ENCODE data around the gene PCBD1.

DNA sequence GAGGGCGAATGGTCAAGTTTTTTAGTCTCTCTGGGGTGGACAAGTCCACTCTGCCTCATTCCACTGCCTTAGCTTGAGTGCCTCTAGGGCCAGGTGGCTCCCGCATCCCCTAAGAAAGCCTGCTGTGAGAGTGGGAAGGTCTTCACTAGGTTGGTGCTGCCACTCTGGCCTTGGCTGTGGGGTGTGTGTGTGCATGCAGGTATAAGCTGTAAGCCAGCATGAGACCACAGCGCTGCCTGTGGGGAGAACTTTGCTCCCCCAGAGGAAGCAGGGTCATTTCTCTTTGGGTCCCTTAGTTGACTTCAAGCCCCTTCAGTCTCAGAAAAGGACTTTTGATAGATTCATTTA lies 25.5 kb upstream of the PCBD1 start:
- TF ChIP-seq, protein P1, sequence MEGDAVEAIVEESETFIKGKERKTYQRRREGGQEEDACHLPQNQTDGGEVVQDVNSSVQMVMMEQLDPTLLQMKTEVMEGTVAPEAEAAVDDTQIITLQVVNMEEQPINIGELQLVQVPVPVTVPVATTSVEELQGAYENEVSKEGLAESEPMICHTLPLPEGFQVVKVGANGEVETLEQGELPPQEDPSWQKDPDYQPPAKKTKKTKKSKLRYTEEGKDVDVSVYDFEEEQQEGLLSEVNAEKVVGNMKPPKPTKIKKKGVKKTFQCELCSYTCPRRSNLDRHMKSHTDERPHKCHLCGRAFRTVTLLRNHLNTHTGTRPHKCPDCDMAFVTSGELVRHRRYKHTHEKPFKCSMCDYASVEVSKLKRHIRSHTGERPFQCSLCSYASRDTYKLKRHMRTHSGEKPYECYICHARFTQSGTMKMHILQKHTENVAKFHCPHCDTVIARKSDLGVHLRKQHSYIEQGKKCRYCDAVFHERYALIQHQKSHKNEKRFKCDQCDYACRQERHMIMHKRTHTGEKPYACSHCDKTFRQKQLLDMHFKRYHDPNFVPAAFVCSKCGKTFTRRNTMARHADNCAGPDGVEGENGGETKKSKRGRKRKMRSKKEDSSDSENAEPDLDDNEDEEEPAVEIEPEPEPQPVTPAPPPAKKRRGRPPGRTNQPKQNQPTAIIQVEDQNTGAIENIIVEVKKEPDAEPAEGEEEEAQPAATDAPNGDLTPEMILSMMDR (IDR thresholded peaks at IDR 0.05) = no peak
- TF ChIP-seq POLR2AphosphoS5 (IDR thresholded peaks at IDR 0.05) = no peak
